B cell (primary cell): ENCODE data around the gene ISCU. TPM values are rescaled to one million over a fixed set of nuclear protein-coding genes. Genes with fewer than 3 reads are reported as not detected.

Source experiments
- ATAC-seq: fragments of 200-7000 bp; cut with Tn5 transposase; one replicate; pipeline ENCODE4 v1.10.0; 2021; ENCODE audit warnings: low read depth, mild to moderate bottlenecking, moderate number of reproducible peaks, moderate library complexity
- CTCF ChIA-PET: fragments of 350-600 bp; sonication (Branson Sonifier 250); formaldehyde crosslinking; loops from one replicate; lab custom pipeline; 2021; ENCODE audit warnings: antibody characterized with exemption, inconsistent platforms; lab: Charles Lee
- POLR2A ChIA-PET: fragments of 350-600 bp; sonication (Branson Sonifier 250); formaldehyde crosslinking; loops from one replicate; lab custom pipeline; 2021; ENCODE audit warnings: antibody characterized with exemption; lab: Charles Lee
- DNase-seq: peaks from one replicate; pipeline ENCODE4 v3.0.0; 2013
- H2AFZ ChIP-seq: 2 replicates; pipeline ENCODE4 v1.6.1; 2012; ENCODE audit warnings: mild to moderate bottlenecking, low read depth, low read length; ENCODE audit not compliant: insufficient read depth, poor library complexity, severe bottlenecking
- H3K27ac ChIP-seq, 2 donors: 1 replicate in 1 of 2; 2 replicates in 1 of 2; pipeline ENCODE4 v1.5.1; 2012 to 2013; ENCODE audit warnings: low read length in 2 of 2, mild to moderate bottlenecking in 2 of 2, moderate library complexity in 1 of 2
- H3K27me3 ChIP-seq, 4 experiments: fragments of 200-600 bp in 1 of 4; sonication (generic) in 1 of 4; replicated peaks in 1 of 4; 1 replicate in 2 of 4; 2 replicates in 2 of 4; pipeline versions ENCODE4 v1.6.1 to v1.7.0; 2013 to 2016; ENCODE audit warnings: low read length in 3 of 4, mild to moderate bottlenecking in 2 of 4, mixed read lengths in 1 of 4, moderate library complexity in 1 of 4; ENCODE audit not compliant: insufficient read depth in 4 of 4, control insufficient read depth in 3 of 4; ENCODE audit errors: control extremely low read depth in 1 of 4
- H3K36me3 ChIP-seq, 2 experiments: replicated peaks in 1 of 2; 1 replicate in 1 of 2; 2 replicates in 1 of 2; pipeline versions ENCODE4 v1.6.1 to v1.7.1; 2013; ENCODE audit warnings: low read length in 1 of 2; ENCODE audit not compliant: insufficient read depth in 2 of 2, control insufficient read depth in 1 of 2; ENCODE audit errors: control extremely low read depth in 1 of 2, extremely low read depth in 1 of 2
- H3K4me1 ChIP-seq, 2 donors: fragments of 200-600 bp in 1 of 2; sonication (generic) in 1 of 2; 1 replicate in 1 of 2; 2 replicates in 1 of 2; pipeline versions ENCODE4 v1.5.1 to v1.6.1; 2013 to 2017; ENCODE audit warnings: low read length in 2 of 2; ENCODE audit not compliant: control insufficient read depth in 2 of 2, insufficient read depth in 2 of 2
- H3K4me2 ChIP-seq: replicated peaks from 2 replicates; pipeline ENCODE3; 2012; ENCODE audit warnings: mild to moderate bottlenecking, low read depth, low read length; ENCODE audit not compliant: poor library complexity, severe bottlenecking
- H3K4me3 ChIP-seq, 5 experiments: fragments of 200-600 bp in 1 of 5; sonication (generic) in 1 of 5; 1 replicate in 3 of 5; 2 replicates in 2 of 5; pipeline versions ENCODE4 v1.5.1 to v1.7.0; 2011 to 2016; ENCODE audit warnings: low read length in 4 of 5, mild to moderate bottlenecking in 4 of 5, low read depth in 2 of 5, control low read depth in 1 of 5, moderate library complexity in 1 of 5; ENCODE audit not compliant: insufficient read depth in 1 of 5; ENCODE audit errors: control extremely low read depth in 1 of 5, extremely low read depth in 1 of 5
- H3K79me2 ChIP-seq: fragments of 200-600 bp; sonication (generic); one replicate; pipeline ENCODE4 v1.6.0; 2016; ENCODE audit warnings: low read length; ENCODE audit not compliant: control insufficient read depth, insufficient read depth
- H3K9ac ChIP-seq: fragments of 200-600 bp; sonication (generic); 2 replicates; pipeline ENCODE4 v1.6.1; 2017; ENCODE audit warnings: mild to moderate bottlenecking, low read length, moderate library complexity
- H3K9me3 ChIP-seq, 3 donors: one replicate each; pipeline versions ENCODE4 v1.6.1 to v1.7.1; 2013; ENCODE audit warnings: low read length in 2 of 3; ENCODE audit not compliant: control insufficient read depth in 2 of 3, insufficient read depth in 1 of 3; ENCODE audit errors: control extremely low read depth in 1 of 3
- H4K20me1 ChIP-seq: 2 replicates; pipeline ENCODE4 v1.6.0; 2012; ENCODE audit warnings: mild to moderate bottlenecking, low read length; ENCODE audit not compliant: insufficient read depth, control insufficient read depth, poor library complexity, severe bottlenecking
- H3K27ac Mint-ChIP-seq: one replicate; pipeline ENCODE4 v1.8.0; 2021; ENCODE audit warnings: mixed read lengths
- H3K27me3 Mint-ChIP-seq: one replicate; pipeline ENCODE4 v1.8.0; 2021; ENCODE audit warnings: mixed read lengths
- H3K4me1 Mint-ChIP-seq: one replicate; pipeline ENCODE4 v1.8.0; 2021; ENCODE audit warnings: mixed read lengths
- H3K4me3 Mint-ChIP-seq: one replicate; pipeline ENCODE4 v1.8.0; 2021; ENCODE audit warnings: mixed read lengths
- H3K9me3 Mint-ChIP-seq: one replicate; pipeline ENCODE4 v1.8.0; 2022; ENCODE audit warnings: mixed read lengths; ENCODE audit not compliant: insufficient read depth
- EZH2 ChIP-seq: IDR thresholded peaks from 2 replicates; pipeline ENCODE4 v1.6.1; 2012; ENCODE audit warnings: borderline replicate concordance, low read depth, mild to moderate bottlenecking, moderate library complexity, low read length; ENCODE audit not compliant: insufficient read depth, poor library complexity, severe bottlenecking
- whole genome bisulfite sequencing: methylation state at CpG from one replicate; pipeline ENCODE4 v1.1.5; 2013; ENCODE audit warnings: missing lambda C conversion rate; ENCODE audit not compliant: insufficient coverage; 5-methylcytosine and 5-hydroxymethylcytosine counted together
- intact Hi-C: fragments of 100-400 bp; cut with micrococcal nuclease; formaldehyde crosslinking; loops from one replicate; pipeline ENCODE4 v1.10.0; 2022
- polyA plus RNA-seq: library from polyadenylated mRNA; depleted of rRNA; stranded (reverse); fragments of >200 nt; gene quantifications from 2 replicates; pipeline ENCODE4 v1.2.3, GENCODE V29; 2012
- total RNA-seq, 2 donors: library from RNA; stranded (reverse); fragments of 120-200 nt in 1 of 2; gene quantifications; 1 replicate in 1 of 2; 2 replicates in 1 of 2; pipeline versions ENCODE4 v1.2.3 to v1.2.4, GENCODE V29; 2013 to 2022
- TF ChIP-seq, protein P1 (sequence below): fragments of 200-600 bp; IDR thresholded peaks from one replicate; pipeline ENCODE4 v1.8.0; 2022; ENCODE audit warnings: antibody characterized with exemption, mild to moderate bottlenecking

ISCU gene
- total and polyA plus RNA-seq, 2 donors (not counting 1 experiment from before 2014, with no cell fraction given), result 173 to 209 TPM

- no peak overlapping the region for H2AFZ ChIP-seq
- no peaks in the 10 kb centered on the region for H3K79me2 ChIP-seq
- no peaks in the 10 kb centered on the region for H3K36me3 ChIP-seq
- H3K4me1 ChIP-seq, result no peaks in the 10 kb centered on the region
- no peak overlapping the region for H3K4me3 ChIP-seq
- no peaks in the 10 kb centered on the region for H3K27me3 ChIP-seq
- intact Hi-C loops, result no loop called here
- Mint-ChIP-seq H3K27me3 (peaks cover 4% of the 10 kb centered on the region), H3K9me3 (no peaks in the 10 kb centered on the region), H3K4me3 (no peak overlapping the region), H3K4me1 (no peaks in the 10 kb centered on the region), H3K27ac (no peak overlapping the region)
- CTCF ChIA-PET, result interaction anchor here (1.3 kb wide), 1 partner anchor 30 kb away, joined by 4 read pairs; no protein-coding TSS in a partner anchor
- H4K20me1 ChIP-seq, result no peaks in the 10 kb centered on the region
- no peak overlapping the region for H3K9ac ChIP-seq
- POLR2A ChIA-PET, result no interaction called here
- DNase-seq (no peak), ATAC-seq (no peak)
- WGBS, result 89% methylated on average over 3 of the region's 4 CpGs
- no peak for TF ChIP-seq EZH2
- TF ChIP-seq, protein P1, sequence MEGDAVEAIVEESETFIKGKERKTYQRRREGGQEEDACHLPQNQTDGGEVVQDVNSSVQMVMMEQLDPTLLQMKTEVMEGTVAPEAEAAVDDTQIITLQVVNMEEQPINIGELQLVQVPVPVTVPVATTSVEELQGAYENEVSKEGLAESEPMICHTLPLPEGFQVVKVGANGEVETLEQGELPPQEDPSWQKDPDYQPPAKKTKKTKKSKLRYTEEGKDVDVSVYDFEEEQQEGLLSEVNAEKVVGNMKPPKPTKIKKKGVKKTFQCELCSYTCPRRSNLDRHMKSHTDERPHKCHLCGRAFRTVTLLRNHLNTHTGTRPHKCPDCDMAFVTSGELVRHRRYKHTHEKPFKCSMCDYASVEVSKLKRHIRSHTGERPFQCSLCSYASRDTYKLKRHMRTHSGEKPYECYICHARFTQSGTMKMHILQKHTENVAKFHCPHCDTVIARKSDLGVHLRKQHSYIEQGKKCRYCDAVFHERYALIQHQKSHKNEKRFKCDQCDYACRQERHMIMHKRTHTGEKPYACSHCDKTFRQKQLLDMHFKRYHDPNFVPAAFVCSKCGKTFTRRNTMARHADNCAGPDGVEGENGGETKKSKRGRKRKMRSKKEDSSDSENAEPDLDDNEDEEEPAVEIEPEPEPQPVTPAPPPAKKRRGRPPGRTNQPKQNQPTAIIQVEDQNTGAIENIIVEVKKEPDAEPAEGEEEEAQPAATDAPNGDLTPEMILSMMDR, result no peak
- no peaks in the 10 kb centered on the region for H3K9me3 ChIP-seq
- no peak overlapping the region for H3K27ac ChIP-seq
- no peak overlapping the region for H3K4me2 ChIP-seq
These were observed 25.4 kb downstream of the ISCU start for GRCh38 chr12:108587826-108588225.

DNA sequence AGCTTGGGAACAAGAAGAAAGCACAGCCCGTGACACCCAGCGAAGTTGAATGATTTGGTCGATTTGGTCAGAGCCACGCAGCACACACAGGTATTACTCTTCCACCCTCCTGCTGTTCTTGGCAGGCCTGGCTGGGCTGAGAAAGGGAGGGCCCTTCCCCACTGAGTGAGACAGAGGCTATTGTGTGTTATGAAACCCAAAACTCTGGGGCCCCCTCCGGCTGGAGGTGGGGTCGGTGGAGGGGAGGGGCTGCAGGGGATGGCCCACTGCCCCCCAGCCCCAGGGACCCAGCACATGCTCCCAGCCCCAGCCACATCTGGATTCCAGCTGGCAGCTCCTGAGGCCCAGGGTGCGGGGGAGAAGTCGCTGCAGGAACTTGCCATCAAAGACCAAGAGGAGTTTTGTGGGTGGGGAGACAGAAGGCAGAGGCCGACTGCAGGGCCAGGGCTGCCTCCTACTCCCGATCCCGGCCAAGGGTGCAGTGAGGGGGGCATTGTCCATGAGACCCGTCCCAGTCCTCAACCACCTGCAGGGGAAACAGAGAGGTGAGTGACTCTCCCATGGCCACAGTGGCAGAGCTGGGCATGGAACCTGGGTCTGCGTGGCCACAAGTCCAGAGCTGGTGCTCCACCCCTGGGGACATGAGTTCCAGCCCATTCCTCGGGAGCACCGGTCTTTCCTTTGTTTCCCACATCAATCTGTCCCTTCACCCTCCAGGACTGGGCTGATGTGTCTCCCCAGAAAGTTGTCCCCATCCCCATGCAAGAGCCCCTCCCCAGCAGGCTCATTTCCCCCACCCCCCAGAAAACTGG lies 26.8 kb downstream of the ISCU start:
- Mint-ChIP-seq H3K27me3 (peaks cover 4% of the 10 kb centered on the region), H3K9me3 (no peaks in the 10 kb centered on the region), H3K4me3 (no peak overlapping the region), H3K27ac (no peak overlapping the region), H3K4me1 (no peaks in the 10 kb centered on the region)
- Histone ChIP-seq H3K27ac (no peak overlapping the region), H3K79me2 (no peaks in the 10 kb centered on the region), H2AFZ (no peak overlapping the region), H3K36me3 (no peaks in the 10 kb centered on the region), H3K9ac (no peak overlapping the region), H3K27me3 (no peaks in the 10 kb centered on the region), H4K20me1 (no peaks in the 10 kb centered on the region), H3K4me2 (no peak overlapping the region), H3K9me3 (no peaks in the 10 kb centered on the region), H3K4me1 (no peaks in the 10 kb centered on the region), H3K4me3 (no peak overlapping the region)
- TF ChIP-seq, protein P1, result no peak
- 61% methylated on average over 8 of the region's 15 CpGs for whole genome bisulfite sequencing
- CTCF ChIA-PET, result interaction anchor here (1.3 kb wide), 1 partner anchor 28 kb away, joined by 4 read pairs; no protein-coding TSS in a partner anchor
- intact Hi-C loops, result no loop called here
- no peak for DNase-seq
- POLR2A ChIA-PET, result no interaction called here
- no peak for ATAC-seq
